ENCODE results near the gene SLC38A3.

SLC38A3 gene

GRCh38 chr3:50192124-50192523 is 12.9 kb upstream of the SLC38A3 start:
- DNase-seq (ENCODE audit: low read depth): no peak

DNA sequence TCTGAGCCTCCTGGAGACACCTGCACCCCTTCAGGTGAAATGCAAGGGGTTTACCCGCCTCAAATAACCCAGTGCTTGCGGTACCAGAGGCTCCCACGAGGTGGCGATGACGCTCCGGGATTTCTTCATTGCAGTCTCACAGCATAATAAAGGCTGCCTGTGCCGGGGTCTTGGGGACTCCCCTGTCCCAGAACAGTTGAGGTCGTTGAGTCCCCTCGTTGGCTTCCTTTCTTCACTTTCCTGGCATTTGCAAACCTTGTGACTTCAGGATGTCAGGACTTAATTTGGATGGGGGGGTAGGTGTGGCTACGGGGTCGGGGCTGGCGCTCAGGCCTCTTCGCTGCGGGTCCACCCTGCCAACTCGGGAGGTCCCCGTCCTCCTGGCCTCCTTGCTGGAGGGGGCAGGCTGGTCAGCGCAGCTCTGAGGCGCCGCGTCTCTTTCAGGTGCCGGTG is 12.4 kb upstream of the SLC38A3 start:
- no peak for DNase-seq (ENCODE audit: low read depth)

- no peak for DNase-seq (ENCODE audit: low read depth)
Measured at GRCh38 chr3:50193286-50193685, 11.8 kb upstream of the SLC38A3 start.

DNA sequence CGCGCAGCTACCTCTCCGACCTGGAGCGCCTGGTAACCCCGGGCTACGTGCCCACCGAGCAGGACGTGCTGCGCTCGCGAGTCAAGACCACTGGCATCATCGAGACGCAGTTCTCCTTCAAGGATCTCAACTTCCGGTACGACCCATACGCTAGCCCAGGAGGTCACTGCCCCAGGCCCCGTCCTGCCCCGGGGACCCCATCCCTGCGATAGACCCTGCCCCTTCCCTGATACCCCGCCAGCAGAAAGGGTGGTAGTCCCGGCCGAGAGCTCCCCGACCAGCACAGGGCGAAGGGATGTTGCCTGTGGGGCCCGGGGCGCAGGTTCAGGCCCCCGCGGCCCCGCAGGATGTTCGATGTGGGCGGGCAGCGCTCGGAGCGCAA is 11.3 kb upstream of the SLC38A3 start:
- no peak for DNase-seq (ENCODE audit: low read depth)

DNA sequence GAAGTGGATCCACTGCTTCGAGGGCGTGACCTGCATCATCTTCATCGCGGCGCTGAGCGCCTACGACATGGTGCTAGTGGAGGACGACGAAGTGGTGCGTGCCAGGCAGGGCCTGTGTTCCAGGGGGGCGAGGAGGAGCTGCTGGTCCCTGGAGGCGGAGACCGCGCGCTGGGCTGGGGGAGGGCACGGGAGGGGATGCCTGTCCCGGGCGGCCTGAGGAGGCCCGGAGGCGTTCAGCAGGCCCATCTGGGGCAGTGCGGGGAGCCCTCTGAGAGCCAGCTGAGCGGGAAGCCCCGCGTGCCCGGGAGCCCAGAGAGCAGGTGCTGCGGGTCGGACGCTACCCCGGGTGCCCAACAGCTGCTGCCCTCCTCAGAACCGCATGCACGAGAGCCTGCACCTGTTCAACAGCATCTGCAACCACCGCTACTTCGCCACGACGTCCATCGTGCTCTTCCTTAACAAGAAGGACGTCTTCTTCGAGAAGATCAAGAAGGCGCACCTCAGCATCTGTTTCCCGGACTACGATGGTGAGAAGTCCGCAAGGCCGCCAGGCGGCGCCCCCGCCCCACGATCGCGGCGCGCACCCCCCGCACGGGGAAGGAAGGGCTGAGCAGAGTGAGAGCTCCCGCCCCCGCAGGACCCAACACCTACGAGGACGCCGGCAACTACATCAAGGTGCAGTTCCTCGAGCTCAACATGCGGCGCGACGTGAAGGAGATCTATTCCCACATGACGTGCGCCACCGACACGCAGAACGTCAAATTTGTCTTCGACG is 10.8 kb upstream of the SLC38A3 start:
- peak; percentile 19 for DNase-seq (ENCODE audit: low read depth)

- DNase-seq (ENCODE audit: low read depth): no peak
Measured at GRCh38 chr3:50194903-50195500, 10.1 kb upstream of the SLC38A3 start.

DNA sequence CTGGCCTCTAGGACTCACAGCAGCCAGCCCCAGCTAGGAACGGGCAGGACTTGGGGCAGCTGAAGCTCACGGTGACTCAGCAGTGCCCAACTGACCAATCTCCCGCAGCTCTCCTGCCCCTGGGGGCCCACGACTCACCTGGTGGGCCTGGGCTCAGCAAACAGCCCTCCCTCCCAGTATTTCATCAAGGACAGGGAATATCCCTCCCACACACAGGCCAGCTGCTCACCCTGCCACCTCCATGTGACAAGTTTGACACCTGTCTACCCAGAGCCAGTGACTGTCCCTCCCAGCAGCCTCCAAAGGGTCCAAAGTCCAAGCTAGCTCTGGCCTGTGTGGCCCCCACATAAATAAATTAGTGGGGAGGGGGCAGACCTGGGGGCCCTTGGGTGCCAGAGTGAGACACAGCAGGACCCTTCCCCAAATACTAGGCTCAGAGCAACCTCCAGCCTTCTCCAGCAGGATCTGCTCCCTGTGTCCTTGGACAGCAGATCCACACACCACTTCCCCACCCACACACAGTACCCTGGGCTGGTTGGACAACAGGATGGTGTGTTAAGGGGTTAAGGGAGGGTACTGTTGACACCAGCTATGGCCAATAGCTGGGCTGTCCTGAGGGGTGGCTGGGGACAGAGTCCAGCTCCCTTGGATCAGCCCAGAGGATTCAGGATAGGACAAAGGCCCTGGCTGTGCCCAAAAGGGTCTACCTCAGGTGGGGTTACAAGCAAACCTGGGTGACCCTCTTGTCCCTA is 9.4 kb upstream of the SLC38A3 start:
- DNase-seq (ENCODE audit: low read depth): no peak

DNA sequence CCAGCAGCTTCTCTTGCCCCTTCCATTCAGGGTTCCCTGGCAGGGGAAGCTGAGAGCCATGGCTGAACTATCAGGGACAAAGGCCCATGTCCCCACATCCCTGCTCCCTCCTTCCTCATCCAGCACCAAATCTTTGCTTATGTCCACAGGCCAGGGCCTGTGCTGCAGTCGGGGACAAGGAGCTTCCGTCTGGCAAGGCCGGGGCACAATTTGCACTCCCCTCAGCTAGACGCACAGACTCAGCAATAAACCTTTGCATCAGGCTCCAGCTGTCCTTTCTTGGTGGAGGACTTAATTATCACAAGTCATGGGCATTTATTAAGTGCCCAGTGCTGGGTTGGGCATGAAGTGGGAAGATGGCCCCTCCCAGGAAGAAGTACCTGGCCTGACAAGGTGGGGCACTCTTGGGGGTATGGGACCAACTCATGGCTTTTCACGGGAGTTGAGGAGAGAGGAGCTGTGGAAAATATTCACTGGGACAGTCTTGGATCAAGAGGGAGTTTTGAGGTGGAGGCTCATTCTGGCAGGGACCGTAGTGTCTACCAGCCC is 8.7 kb upstream of the SLC38A3 start:
- DNase-seq (ENCODE audit: low read depth): no peak

- no peak for DNase-seq (ENCODE audit: low read depth)
Measured at GRCh38 chr3:50201573-50202315, 3.3 kb upstream of the SLC38A3 start.

GRCh38 chr3:50202353-50203112 is 2.5 kb upstream of the SLC38A3 start:
- no peak for DNase-seq (ENCODE audit: low read depth)

- DNase-seq (ENCODE audit: low read depth): no peak
Measured at GRCh38 chr3:50203113-50203808, 1.8 kb upstream of the SLC38A3 start.

DNA sequence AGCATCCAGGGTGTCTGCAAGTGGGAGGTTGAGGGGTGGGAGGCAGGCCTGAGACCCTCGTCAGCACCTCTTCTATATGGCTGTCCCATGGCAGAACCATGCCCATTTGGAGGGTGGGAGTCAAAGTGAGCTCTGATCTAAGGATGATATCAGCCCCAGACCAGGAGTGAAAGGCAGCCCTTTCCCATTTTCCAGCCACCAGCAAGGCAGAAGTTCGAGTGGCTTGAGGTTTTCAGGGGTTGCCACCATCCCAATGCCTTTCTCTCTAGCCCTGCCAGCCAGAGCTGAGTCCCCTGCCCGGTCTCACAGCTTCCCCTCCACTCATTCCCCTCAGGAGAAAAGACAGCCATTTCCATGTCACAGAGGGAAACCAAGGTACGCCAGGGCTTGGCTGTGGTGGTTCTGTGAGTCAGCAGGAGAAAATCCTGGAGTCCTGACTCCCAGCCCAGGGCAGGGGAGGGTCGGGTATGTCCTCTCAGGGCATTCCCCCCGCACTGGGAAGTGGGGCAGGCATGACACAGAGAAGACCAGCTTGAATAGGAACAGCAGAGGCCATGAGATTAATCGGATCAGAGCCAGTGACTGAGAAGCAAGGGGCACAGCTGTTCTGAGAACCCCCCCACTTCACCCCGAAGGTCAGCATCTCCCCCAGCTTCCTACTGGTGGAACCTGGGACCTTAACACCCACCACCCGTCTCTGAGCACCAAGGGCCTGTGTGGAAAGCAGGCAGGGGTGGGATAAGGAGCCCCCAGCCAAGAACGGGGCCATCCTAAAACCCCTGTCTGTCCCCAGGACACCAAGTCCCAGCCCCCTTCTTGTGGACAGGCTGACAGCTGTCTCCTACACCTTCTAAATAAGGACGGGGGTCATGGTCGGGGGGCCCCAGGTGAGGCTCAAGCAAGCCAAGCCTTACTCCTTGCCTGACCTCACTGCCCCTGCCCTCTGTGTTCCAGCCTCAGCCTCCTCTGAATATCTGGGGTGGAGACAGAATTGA is 965 bp upstream of the SLC38A3 start:
- no peak for DNase-seq (ENCODE audit: low read depth)

- DNase-seq (ENCODE audit: low read depth): no peak
Measured at GRCh38 chr3:50205413-50206276, 574 bp downstream of the SLC38A3 start.

DNA sequence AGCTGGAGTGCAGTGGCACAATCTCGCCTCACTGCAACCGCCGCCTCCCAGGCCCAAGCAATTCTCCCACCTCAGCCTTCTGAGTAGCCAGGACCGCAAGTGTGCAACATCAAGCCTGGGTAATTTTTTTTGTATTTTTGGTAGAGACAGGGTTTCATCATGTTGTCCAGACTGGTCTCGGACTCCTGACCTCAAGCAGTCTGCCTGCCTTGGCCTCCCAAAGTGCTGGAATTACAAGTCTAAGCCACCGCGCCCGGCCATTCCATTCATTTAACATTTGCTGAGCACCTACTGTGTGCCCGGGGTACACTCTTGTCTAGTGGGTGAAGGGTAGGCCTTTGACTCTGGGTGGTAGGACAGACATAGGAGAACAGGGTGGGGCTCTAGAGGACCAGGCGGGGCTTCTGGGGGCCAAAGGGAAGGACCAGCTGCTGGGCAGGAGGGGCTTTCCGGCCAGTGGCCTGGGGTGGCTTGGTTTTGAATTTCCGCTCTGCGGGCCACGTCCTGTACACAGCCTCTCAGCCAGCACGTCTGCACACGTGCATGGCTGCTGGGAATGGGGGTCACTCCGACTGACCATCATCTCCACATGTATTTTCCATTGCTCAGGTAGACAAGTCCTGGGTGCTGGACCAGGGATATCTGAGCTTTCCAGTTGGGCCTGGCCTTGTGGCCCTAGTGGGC is 2.4 kb downstream of the SLC38A3 start:
- no peak for DNase-seq (ENCODE audit: low read depth)

DNA sequence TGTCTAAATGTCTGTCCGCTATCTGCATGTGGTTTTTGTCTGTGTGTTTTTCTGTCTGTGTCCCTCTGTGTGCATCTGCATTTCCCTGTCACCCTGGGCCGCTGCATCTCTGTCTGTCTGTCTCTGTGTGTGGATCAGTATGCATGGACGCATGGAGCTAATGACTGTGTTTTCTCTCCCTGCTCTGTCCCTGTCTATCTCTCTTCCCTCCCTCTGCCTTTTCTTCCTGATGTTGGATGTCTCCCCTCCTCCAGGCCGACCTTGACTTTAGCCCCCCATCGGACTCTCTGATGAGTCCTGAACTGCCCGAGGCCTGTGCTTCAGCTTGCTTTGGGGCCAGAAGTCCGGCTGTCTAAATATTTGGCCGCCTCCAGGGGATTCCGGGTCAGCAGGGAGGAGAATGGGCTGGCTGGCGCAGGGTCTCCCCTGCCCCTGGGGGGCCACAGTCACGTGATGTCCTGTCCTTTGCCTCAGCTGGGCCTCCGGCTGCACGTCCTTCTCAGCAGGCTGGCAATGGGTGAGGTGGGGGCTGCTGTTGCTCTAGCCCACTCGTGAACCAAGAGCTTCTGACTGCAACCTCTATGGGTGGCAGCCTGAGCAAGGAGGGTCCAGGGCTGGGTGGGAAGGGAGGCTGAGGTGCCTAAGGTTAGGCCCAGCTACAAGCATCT is 3.7 kb downstream of the SLC38A3 start:
- no peak for DNase-seq (ENCODE audit: low read depth)

- no peak for DNase-seq (ENCODE audit: low read depth)
Measured at GRCh38 chr3:50210176-50210509, 5.1 kb downstream of the SLC38A3 start.
